Chondrocyte (in vitro differentiated cells): ENCODE data around the gene EMC7. TPM values are rescaled to one million over a fixed set of nuclear protein-coding genes. Genes with fewer than 3 reads are reported as not detected.

ENCODE experiments used
- DNase-seq: peaks from one replicate; pipeline ENCODE4 v3.0.0; 2021; ENCODE audit warnings: mixed read lengths, low spot score
- H3K27ac Mint-ChIP-seq: one replicate; pipeline ENCODE4 v1.8.0; 2021; ENCODE audit warnings: mild to moderate bottlenecking, moderate library complexity, mixed read lengths; ENCODE audit not compliant: unreplicated experiment
- H3K27me3 Mint-ChIP-seq: 2 replicates; pipeline ENCODE4 v1.8.0; 2021; ENCODE audit warnings: low read depth, mixed read lengths
- H3K36me3 Mint-ChIP-seq: 2 replicates; pipeline ENCODE4 v1.8.0; 2021; ENCODE audit warnings: low read depth, mixed read lengths
- H3K4me1 Mint-ChIP-seq: 2 replicates; pipeline ENCODE4 v1.8.0; 2021; ENCODE audit warnings: low read depth, mild to moderate bottlenecking, mixed read lengths
- H3K4me3 Mint-ChIP-seq: one replicate; pipeline ENCODE4 v1.8.0; 2021; ENCODE audit warnings: mild to moderate bottlenecking, moderate library complexity, mixed read lengths; ENCODE audit not compliant: unreplicated experiment
- H3K9me3 Mint-ChIP-seq: 2 replicates; pipeline ENCODE4 v1.8.0; 2021; ENCODE audit warnings: low read depth, mixed read lengths
- CTCF ChIP-seq: fragments of 200-600 bp; sonication (generic); IDR thresholded peaks from 2 replicates; pipeline ENCODE4 v1.5.0; 2021; ENCODE audit warnings: antibody characterized with exemption, mild to moderate bottlenecking, moderate library complexity
- total RNA-seq: library from RNA; stranded (reverse); gene quantifications from 3 replicates; pipeline ENCODE4 v1.2.1, GENCODE V29; 2021

EMC7 gene
- total RNA-seq, 1 donor from 2014 or later = 98.7 TPM

- Mint-ChIP-seq H3K27ac (no peak overlapping the region), H3K36me3 (no peaks in the 10 kb centered on the region), H3K4me1 (no peaks in the 10 kb centered on the region), H3K9me3 (no peaks in the 10 kb centered on the region), H3K27me3 (no peaks in the 10 kb centered on the region), H3K4me3 (no peak overlapping the region)
- no peak for TF ChIP-seq CTCF
- no peak for DNase-seq
Measured at GRCh38 chr15:34070003-34070402, 31.7 kb downstream of the EMC7 start.

DNA sequence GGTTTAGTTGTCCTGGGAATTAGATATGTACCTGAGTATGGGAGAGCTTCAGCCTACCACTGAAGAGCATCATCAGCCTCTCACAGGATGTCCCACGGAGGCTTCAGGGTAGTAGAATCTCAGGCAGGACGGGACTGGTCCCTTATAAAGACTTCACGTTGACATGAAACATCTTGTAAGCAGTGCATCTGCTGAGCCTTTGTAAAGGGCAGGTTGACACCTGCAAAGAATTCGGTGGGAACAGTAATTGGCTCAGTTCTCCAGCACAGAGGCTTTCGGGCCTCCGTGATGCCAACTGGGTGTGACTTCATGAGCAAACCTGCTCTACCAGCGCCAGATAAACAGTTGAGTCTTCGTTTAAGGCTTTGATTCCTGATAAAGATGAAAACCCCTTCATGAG lies 35.7 kb downstream of the EMC7 start:
- TF ChIP-seq CTCF = no peak
- Mint-ChIP-seq H3K27ac (no peak overlapping the region), H3K36me3 (no peaks in the 10 kb centered on the region), H3K27me3 (no peaks in the 10 kb centered on the region), H3K9me3 (no peaks in the 10 kb centered on the region), H3K4me1 (peaks cover 5% of the 10 kb centered on the region), H3K4me3 (no peak overlapping the region)
- no peak for DNase-seq

GRCh38 chr15:34065261-34065660 lies 36.4 kb downstream of the EMC7 start:
- no peak overlapping the region for H3K27ac Mint-ChIP-seq
- DNase-seq = no peak
- H3K27me3 Mint-ChIP-seq = no peaks in the 10 kb centered on the region
- H3K9me3 Mint-ChIP-seq = no peaks in the 10 kb centered on the region
- no peak overlapping the region for H3K4me3 Mint-ChIP-seq
- H3K36me3 Mint-ChIP-seq = no peaks in the 10 kb centered on the region
- peaks cover 5% of the 10 kb centered on the region for H3K4me1 Mint-ChIP-seq
- TF ChIP-seq CTCF = no peak

DNA sequence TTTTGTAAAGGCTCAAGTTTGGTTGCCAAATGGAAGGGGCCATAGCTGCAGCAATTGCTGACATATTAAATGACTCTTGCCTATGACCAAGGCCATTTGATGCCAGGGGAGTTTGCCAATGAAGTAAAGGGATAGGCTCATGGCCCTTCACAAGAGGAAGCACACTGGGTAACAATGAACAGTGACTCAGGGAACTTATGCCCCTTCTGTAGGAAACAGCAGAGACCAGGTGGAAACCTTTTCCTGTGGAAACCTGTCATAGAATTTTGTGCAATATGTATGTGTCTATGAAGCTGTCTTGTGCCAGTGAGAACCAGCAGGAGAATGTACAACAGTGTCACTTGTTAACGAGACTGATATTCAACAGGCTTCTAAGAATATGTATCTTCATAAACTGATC lies 37.2 kb downstream of the EMC7 start:
- Mint-ChIP-seq H3K4me1 (peaks cover 11% of the 10 kb centered on the region), H3K36me3 (no peaks in the 10 kb centered on the region), H3K27ac (no peak overlapping the region), H3K4me3 (no peak overlapping the region), H3K27me3 (no peaks in the 10 kb centered on the region), H3K9me3 (no peaks in the 10 kb centered on the region)
- no peak for DNase-seq
- no peak for TF ChIP-seq CTCF

DNA sequence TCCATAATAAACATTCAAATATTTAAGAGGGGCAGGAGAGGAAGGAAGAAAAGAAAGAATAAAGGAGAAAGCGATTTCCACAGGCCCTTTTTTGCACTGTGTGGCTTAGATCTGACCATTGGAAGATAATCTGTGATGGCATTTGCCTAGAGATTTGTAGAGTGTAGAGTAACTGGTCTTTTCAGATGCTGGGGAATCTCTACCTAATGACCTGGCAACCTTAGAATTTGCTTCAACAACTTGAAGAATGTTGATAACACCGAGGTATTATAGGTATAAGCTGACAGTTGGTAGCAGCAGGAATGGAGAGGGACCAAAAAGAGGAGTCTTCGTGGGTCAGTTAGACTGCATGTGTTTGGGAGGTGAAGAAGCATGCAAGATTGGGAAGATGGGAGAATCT lies 41.7 kb downstream of the EMC7 start:
- Mint-ChIP-seq H3K9me3 (no peaks in the 10 kb centered on the region), H3K27me3 (no peaks in the 10 kb centered on the region), H3K36me3 (no peaks in the 10 kb centered on the region), H3K4me1 (peaks cover 31% of the 10 kb centered on the region), H3K4me3 (no peak overlapping the region), H3K27ac (no peak overlapping the region)
- TF ChIP-seq CTCF = no peak
- DNase-seq = no peak
